ENCODE measurements around the gene EIF2A. TPM values are rescaled to one million over a fixed set of nuclear protein-coding genes. Genes with fewer than 3 reads are reported as not detected.

EIF2A gene
- total RNA-seq, 4 donors from 2014 or later: 179 to 198 (median 189) TPM

- Histone ChIP-seq H3K27me3 (no peaks in the 10 kb centered on the region), H3K4me1 (no peaks in the 10 kb centered on the region), H3K27ac (no peak overlapping the region), H3K4me3 (replicated peaks in 1 of 3) (no peak overlapping the region), H3K9me3 (no peaks in the 10 kb centered on the region), H3K36me3 (no peaks in the 10 kb centered on the region)
- DNase-seq: no peak
- WGBS, 2 donors: 94 to 96% methylated on average over 2 of the region's 2 CpGs
- intact Hi-C loops (cut with DNase I): no loop called here
- TF ChIP-seq POLR2A (IDR thresholded peaks at IDR 0.05) (no peak), CTCF (IDR thresholded peaks at IDR 0.05) (no peak)
Measured at GRCh38 chr3:150509780-150510179, 36.8 kb upstream of the EIF2A start.

DNA sequence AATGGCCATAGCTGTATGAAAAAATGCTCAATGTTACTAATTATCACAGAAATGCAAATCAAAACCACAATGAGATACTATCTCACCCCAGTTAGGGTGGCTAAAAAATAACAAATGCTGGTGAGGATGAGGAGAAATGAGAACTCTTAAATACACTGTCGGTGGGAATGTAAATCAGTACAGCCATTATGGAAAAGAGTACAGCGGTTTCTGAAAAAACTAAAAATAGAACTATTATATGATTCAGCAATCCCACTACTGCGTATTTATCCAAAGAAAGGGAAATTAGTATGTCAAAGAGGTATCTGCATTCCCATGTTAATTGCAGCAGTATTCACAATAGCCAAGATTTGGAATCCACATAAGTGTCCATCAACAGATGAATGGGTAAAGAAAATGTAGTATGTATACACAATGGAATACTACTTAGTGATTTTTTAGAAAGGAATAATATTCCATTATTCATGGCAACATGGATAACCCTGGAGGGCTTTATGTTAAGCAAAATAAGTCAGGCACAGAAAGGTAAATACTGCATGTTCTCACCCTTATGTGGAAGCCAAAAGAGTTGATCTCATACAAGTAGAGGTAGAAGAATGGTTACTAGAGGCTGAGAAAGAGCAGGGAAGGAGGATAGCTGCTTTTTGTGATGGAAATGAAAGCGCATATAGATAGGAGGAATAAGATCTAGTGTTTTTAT is 35.3 kb upstream of the EIF2A start:
- Histone ChIP-seq H3K4me1 (no peaks in the 10 kb centered on the region), H3K27me3 (no peaks in the 10 kb centered on the region), H3K36me3 (no peaks in the 10 kb centered on the region), H3K9me3 (no peaks in the 10 kb centered on the region), H3K27ac (no peak overlapping the region), H3K4me3 (replicated peaks in 1 of 3) (no peak overlapping the region)
- intact Hi-C loops (cut with DNase I): no loop called here
- TF ChIP-seq POLR2A (IDR thresholded peaks at IDR 0.05) (no peak), CTCF (IDR thresholded peaks at IDR 0.05) (no peak)
- DNase-seq: no peak
- 81 to 82% methylated on average over 4 of the region's 4 CpGs for WGBS, 2 donors

DNA sequence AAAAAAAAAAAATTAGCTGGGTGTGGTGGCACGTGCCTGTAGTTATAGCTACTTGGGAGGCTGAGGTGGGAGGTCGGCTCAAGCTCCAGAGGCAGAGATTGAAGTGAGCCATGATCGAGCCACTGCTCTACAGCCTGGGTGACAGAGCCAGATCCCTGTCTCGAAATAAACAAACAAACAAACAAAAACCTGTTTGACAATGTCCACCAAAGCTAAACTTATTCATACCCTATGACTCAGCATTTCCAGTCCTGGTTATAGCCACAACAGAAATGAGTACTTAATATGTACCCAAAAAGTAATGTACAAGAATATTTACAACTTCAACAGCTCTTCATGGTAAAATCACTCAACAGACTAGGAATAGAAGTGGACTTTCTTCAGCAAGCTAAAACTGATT is 31.4 kb upstream of the EIF2A start:
- H3K27ac ChIP-seq: no peak overlapping the region
- no peak for TF ChIP-seq POLR2A (IDR thresholded peaks at IDR 0.05)
- H3K27me3 ChIP-seq: no peaks in the 10 kb centered on the region
- intact Hi-C loops (cut with DNase I): no loop called here
- H3K4me3 ChIP-seq (replicated peaks in 1 of 3): no peak overlapping the region
- H3K4me1 ChIP-seq: no peaks in the 10 kb centered on the region
- WGBS, 2 donors: 91 to 93% methylated on average over 4 of the region's 4 CpGs
- no peaks in the 10 kb centered on the region for H3K36me3 ChIP-seq
- no peak for DNase-seq
- H3K9me3 ChIP-seq: no peaks in the 10 kb centered on the region

- Histone ChIP-seq H3K27me3 (no peaks in the 10 kb centered on the region), H3K4me3 (replicated peaks in 1 of 3) (no peak overlapping the region), H3K4me1 (no peaks in the 10 kb centered on the region), H3K36me3 (no peaks in the 10 kb centered on the region), H3K9me3 (no peaks in the 10 kb centered on the region), H3K27ac (no peak overlapping the region)
- TF ChIP-seq POLR2A (IDR thresholded peaks at IDR 0.05) (no peak), CTCF (IDR thresholded peaks at IDR 0.05) (no peak)
- no peak for DNase-seq
- intact Hi-C loops (cut with DNase I): no loop called here
- 88 to 91% methylated on average over 3 of the region's 3 CpGs for WGBS, 2 donors
Measured at GRCh38 chr3:150519026-150519425, 27.6 kb upstream of the EIF2A start.

- Histone ChIP-seq H3K36me3 (no peaks in the 10 kb centered on the region), H3K9me3 (no peaks in the 10 kb centered on the region), H3K27ac (no peak overlapping the region), H3K4me1 (no peaks in the 10 kb centered on the region), H3K27me3 (no peaks in the 10 kb centered on the region), H3K4me3 (replicated peaks in 1 of 3) (no peak overlapping the region)
- intact Hi-C loops (cut with DNase I): no loop called here
- no peak for DNase-seq
- TF ChIP-seq CTCF (IDR thresholded peaks at IDR 0.05): no peak
- no peak for TF ChIP-seq POLR2A (IDR thresholded peaks at IDR 0.05)
- WGBS, 2 donors: 87 to 89% methylated on average over 24 of the region's 24 CpGs
Measured at GRCh38 chr3:150520408-150520807, 26.2 kb upstream of the EIF2A start.

Measured in thyroid gland (tissue), 4 donors.